CD4-positive, alpha-beta T cell treated with Interleukin-2 at 100 ng/mL for 4 hours (primary cell): ENCODE results near the gene TBK1.

Source experiments
- DNase-seq: peaks from one replicate; pipeline ENCODE4 v3.0.0-alpha.2; 2020; ENCODE audit warnings: low spot score

Gene TBK1

DNA sequence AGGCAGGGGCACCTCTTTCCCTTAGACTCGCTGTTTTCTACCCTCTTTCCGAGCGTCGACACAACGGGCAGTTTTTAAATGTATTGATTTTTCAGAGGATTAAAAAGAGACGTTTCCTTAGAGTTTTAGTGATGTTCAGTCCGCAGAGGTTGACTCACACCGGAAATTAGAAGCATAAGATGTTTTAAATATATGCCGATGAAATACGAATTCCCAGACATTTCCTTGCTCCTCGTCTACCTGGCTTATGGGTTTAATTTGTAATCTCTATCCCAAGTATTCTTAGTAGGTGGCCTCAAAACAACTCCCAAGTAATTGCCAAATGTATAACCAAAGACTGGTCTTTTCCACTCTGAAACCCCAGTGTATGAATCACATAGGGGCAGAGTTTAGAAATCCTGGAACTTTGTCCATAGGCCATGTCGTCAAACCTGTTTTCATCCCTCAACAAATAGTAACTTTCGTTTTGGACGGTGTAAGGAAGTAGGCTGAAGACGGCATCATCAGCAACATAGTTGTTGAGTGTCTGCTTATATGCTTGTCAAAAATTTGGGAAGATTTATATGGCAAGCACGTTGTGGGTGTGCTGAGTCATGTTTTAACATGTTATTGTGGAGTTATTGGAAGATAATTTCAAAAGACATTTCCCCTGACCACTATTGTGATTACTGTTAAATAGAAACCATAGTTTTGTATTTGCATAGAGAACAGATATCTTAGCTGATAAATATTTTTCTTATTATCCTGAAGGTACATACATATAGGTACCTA, 824 bp downstream of the TBK1 start:
- DNase-seq: peak; percentile 31

DNA sequence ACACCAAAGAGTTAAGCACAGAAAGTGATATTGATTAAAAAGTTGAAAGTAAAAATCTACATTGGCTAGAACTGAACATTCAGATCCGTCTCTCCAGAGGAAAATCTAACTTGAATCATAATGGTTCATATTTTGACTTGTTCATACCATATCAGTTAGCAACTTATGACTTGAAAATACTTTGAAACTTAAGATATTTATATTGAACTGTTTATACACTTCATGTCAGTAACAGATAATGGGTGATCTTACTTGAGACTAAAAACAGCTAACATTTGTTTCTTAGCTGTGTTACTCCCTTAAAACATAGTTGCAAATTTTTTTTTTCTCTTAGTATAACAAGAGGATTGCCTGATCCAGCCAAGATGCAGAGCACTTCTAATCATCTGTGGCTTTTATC, 3.6 kb downstream of the TBK1 start:
- DNase-seq: no peak

DNA sequence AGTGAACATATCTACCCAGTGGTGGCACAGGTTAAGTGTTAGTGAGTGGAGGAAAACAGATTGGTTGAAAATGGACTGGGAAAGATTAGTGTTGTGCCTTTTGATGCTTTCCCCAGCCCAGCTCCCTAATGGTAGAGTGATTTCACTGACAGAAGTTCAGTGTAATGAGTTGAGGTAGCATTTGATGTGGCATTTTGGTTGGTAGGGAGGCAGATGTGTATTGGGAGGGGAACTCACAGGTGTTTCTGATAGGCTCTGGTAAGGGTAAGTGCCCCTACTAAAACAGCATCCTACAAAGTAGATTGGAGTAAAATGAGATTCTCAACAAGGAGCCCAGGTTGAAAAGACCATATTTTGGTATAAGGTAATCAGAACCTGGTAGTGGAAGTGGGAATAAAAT, 4.2 kb downstream of the TBK1 start:
- no peak for DNase-seq

DNA sequence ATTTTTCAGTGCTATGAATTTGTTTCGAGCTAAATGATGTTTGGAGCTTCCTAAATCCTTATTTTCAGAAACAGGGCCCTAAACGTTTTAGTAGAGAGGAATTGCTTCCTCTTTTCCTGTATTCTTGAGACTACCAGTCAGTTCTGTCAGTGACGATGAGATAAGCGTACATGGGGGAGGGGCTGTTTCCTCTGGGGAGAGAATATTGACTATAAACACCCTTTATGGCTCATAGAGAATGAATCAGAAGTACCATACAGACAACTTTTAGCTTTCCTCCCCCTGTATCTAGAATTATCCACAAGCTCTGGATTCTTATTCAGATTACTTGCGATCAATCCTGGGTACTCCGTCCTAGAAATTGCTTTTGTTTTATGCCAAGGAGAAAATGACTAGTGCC, 5.1 kb downstream of the TBK1 start:
- peak; percentile 63 for DNase-seq

DNA sequence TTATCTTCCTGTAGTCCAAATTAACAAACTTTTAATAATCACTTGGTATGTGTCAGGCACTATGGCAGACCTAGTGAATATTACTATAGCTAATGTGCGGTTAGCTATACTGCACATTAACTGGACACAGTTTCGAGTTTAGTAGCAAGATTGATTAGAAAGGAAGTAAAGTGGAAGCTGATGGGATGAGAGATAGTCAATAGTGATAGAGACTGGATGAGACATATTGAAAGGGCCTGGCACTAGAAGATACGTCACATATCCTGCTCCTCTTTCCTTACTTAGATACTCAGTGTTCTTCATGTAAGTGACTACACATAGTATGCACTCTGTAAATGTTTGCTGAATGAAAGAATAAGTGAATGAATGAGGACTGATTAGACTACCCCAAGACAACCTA, 5.5 kb downstream of the TBK1 start:
- DNase-seq: no peak

DNA sequence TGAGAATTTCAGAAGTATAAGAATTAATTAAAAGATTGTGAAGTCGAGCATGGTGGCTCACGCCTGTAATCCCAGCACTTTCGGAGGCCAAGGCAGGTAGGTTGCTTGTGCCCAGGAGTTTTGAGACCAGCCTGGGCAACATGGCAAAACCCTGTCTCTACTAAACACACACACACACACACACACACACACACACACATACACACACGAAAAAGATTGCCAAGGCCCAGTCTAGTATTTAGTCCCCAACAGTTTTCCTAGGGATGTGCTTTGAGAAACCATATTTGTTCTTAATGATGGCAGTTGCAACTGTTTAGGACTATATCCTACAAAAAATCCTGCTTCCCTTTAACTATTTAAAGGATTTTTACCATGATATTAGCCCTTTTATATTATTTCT, 6.0 kb downstream of the TBK1 start:
- no peak for DNase-seq

DNA sequence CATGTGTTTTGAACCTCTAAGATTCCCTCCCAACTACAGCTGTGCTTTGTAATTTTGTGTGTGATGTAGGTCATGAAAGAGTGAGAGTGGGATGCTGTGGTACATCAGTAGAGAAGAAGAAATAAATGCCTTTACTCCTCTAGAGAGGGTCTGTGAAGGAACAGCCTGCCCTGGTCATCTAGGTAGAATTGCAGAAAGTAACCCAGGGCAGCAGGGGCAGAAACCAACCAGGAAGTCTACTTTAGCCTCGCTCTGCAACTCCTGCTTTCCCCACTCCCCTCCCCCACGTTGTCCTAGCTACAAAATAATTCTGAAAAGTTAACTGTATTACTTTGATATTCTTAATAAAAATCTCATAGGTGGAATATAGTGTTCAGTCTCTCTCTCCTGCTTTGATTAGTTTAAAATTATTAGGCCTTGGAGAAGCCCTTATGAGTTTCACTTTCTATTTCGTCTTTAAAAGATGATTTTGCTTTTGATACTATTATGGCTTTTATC, 7.5 kb downstream of the TBK1 start:
- no peak for DNase-seq

DNA sequence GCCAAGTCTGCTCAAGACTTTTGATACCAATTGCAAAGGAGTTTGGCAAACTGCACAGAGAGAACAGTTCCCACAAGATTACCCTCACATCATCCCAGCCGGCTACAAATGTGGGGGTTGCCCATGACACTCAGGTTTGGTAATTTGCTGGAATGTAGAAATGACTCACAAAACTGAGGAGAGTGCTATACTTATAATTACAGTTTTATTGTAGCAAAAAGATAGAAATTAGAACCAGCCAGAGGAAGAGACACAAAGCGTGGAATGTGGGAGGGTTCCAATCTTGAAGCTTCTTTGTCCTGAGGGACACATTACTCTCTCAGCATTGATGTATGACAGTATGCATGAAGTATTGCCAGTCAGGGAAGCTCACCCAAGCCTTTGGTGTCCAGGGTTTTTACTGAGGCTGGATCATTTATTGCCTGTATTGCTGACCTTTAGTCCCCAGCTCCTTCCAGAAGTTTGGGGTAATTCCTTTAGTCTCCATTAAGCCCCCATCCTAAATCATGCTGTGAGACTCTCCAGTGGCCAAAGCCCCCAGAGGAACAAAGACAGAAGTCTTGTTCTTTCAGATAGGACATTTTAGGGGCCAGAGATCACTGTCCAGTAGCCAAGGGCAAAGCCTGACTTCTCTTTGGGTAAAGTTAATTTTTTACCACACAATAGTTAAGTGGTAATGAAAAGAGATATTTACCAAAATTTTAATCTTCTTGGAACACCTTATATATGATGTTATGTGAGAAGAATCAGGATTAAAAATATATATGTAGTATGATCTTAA, 9.9 kb downstream of the TBK1 start:
- DNase-seq: no peak

DNA sequence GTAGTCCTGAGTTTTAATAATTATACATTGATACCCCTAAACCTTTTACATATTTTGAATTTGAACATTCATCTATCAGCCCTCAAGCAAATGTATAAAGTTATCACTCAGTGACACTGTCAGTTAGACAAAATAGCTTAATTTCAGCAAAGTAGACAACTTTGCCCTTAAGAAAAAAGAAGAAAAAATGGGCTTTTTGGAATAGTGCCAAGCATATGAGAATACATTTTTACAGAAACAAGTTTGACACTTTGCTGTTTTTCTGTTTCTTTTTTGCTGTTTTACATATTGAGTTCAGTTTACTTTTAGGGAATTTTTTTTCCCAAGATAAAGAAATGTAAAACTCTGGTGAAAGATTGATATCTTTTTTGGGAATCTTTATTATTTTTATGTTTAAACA, 14.3 kb downstream of the TBK1 start:
- DNase-seq: no peak

DNA sequence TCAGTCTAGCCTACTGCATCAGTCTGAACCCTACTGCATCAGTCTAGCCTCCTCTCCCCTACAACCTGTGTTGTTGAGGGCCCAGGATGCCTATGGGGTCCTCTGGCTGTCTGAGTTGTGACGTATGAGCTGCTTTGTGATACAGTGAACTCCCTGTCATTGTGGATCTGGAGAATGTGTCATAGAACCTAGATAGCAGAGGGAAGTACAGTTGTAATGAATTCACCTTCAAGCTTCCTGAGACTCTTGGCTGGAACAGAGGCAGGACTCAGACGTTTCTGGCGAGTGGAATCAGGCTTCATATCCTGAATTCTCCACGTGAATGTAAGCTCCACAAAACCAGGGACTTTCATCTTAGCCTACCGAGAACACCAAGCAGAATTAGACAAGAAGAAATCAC, 17.0 kb downstream of the TBK1 start:
- DNase-seq: no peak

DNA sequence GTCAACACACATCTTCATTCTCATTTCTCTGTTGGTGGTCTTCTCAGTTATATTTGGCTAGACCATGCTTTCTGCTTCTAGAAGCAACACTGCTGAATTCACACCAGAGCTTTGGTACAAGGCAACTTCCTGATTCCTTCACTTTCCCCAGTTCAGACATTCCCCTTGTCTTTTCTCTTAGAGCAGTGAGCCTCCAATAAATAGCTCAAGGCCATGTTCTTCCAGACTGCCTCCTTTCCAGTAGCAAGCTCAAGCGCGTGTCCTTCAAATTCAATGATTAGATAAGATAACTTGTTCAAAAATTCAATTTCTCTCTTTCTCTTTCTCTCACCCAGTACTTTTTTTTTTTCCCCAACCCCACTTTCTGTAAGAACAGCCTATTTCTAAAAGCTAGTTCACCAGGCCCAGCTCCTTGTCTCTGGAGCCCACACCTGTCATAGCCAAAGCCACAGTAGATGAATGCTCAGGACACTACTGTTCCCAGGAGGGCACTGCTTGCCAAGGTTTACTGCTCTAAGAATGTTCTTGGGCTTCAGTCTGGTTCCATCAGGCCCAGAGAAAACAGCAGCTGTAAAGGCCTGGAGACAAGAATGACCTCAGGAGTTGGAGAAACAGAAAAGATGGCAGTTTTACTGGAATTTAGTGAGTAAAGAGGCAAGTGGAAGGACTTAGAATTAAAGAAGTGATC, 17.7 kb downstream of the TBK1 start:
- no peak for DNase-seq

DNA sequence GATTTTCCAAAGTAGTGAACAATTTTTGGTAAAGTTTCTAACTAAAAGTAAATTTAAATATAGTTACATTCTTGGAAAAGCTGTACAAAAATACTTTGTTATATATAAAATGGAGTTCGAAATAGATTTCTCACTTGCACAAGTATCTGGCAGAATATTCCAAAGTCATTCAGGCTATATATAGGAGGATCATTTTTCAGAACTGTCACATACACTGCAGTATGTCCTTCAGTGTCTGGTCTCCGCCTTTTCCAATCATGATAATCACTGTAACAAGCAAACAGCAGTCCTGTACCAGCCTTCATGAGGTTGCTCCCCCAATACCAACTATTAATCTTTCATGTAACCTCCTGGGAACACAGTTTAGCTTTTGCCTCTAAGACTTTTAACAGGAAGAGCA, 18.6 kb downstream of the TBK1 start:
- DNase-seq: no peak

DNA sequence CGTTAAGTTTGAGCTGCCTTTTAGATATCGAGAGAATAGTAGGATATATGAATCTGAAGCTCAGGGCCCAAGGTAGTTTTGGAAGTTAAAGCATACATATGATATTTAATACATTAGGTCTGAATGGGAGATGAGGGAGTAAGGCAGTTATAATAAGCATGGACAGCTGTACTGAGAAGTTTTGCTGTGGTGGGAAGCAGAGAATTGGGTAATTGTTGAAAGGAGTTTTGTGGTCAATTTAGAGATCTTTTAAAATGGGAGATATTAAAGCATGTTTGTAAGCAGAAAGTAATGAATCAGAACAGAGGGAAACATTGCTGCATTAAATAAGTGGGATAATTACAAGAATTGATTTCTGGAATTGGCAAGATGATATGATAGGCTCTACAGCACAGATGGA, 21.3 kb downstream of the TBK1 start:
- DNase-seq: no peak

DNA sequence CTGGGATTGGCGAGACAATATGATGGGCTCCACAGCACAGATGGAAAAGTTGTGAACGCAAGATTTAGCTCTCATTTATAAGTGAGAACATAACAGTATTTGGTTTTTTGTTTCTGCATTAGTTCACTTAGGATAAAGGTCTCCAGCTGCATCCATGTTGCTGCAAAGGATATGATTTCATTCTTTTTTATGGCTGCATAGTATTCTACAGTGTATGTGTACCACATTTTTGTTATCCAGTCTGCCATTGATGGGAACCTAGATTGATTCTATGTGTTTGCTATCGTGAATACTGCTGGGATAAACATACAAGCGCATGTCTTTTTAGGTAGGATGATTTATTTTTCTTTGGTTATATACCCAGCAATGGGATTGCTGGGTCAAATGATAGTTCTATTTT, 23.6 kb downstream of the TBK1 start:
- DNase-seq: no peak

DNA sequence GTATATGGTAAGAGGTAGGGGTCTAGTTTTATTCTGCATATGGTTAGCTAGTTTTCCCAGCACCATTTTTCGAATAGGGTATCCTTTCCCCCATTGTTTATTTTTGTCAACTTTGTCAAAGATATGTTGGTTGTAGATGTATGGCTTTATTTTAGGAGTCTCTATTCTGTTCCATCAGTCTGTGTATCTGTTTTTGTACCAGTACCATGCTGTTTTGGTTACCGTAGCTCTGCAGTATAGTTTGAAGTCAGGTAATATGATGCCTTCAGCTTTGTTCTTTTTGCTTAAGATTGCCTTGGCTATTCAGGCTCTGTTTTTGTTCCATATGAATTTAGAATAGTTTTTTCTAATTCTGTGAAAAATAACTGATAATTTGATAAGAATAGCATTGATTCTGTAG, 24.9 kb downstream of the TBK1 start:
- DNase-seq: no peak

DNA sequence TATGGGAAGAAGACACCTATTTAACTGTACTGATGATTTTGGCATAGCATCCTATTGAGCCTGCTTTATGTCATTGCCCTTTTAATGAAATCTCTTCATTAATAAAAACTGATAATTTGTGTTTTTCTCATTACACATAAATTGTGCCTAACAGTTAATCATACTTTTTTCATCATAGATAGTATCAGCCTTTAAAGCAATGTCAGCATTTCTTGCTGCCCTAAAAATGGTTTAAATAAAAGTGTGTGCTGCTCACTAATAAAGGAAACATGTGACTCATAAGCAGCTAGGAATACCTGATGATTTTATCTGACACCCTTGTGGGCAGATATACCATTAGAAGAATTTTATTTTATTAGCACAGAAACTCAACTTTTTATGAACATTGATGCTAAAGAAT, 26.7 kb downstream of the TBK1 start:
- no peak for DNase-seq

DNA sequence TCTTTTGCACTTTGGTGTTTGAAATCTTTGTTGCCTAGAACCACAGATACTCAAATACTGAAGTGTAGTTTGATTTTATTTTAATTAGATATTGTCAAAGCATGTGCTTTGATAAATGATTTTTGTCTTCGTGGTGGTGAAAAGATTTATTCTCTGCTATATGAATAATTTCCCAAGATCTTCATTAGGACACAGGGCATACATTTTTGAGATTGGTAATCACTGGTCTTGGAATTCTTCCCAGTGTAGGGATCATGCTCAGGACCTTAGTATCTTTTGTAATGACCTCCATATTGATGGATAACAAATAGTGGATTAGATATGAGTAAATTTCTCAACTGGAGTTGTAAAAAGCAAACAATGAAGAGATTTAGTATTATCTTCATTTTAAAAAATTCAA, 28.2 kb downstream of the TBK1 start:
- DNase-seq: no peak

DNA sequence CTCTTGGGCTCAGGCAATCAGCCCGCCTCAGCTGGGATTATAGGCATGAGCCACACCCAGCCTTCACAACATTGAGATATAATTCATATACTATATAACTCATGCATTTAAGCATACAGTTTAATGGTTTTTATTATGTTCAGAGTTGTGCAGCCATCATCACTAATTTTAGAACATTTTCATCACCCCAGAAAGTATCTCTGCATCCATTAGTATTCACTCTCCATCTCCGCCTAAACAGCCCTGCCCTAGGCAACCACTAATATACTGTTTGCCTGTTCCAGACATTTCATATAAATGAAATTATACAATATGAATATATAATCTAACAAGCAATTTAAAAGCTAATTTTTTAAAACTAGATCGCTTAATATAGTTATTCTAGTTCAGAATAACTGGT, 34.7 kb downstream of the TBK1 start:
- DNase-seq: no peak

DNA sequence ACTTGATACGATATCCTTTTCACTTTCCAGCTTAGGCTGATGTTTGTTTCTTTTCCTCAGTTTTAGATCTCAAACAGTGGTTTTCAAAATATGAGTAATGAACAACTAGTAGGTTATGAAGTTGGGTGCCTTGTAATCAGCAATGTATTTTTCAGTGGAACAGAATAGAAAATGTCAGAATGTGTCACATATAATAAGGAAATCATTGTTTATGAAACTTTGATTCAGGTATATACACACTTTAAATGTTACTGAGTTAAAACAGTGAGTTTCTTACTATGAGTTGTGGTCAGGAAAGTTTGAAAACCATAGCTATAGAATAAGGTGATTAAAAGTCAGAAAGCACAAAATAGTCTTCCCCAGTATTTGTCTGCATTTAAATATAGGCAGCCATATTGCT, 39.8 kb downstream of the TBK1 start:
- no peak for DNase-seq

DNA sequence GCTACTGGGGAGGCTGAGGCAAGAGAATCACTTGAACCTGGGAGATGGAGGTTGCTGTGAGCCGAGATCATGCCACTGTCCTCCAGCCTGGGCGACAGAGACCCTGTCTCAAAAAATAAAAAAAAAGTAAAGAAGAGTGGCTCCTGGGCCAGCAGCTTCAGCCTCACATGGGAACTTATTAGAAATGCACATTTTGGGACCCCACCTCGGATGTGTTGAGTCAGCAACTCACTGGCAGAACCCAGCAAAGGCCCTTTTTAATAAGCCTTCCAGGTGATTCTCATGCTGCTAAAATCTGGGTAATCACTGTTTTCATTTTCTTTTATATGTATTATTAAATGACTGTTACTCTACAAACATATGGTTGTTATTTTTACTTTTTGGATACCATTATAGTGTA, 41.6 kb downstream of the TBK1 start:
- DNase-seq: no peak

DNA sequence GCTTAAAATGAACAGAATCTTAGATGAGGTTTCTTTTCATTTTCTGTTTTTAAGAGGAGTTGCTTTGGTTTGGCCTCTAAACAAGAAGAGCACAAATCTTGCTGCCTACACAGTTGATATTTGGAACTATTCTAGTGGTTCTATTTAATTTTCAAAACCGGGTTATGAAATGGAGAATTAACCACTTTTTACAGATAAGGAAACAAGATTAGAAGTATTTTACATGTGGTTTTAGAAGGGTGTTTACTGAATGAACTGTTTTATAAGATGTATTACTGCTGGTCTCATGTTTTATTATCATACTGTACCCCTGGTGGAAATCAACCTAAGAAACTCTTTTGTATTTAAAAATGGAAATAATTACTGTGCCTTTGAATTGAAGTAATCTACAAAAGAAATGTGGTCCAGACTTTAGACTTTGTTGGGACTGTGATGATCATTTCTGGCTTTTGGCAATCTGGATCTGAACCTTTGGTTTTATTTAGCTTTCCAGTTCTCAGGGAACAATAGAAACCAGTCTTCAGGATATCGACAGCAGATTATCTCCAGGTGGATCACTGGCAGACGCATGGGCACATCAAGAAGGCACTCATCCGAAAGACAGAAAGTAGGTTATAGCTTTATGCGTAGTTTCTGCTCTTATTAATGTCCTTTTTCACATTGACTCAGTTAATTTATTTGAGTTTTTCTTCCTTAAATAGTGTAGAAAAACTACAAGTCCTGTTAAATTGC, 43.2 kb downstream of the TBK1 start:
- no peak for DNase-seq

DNA sequence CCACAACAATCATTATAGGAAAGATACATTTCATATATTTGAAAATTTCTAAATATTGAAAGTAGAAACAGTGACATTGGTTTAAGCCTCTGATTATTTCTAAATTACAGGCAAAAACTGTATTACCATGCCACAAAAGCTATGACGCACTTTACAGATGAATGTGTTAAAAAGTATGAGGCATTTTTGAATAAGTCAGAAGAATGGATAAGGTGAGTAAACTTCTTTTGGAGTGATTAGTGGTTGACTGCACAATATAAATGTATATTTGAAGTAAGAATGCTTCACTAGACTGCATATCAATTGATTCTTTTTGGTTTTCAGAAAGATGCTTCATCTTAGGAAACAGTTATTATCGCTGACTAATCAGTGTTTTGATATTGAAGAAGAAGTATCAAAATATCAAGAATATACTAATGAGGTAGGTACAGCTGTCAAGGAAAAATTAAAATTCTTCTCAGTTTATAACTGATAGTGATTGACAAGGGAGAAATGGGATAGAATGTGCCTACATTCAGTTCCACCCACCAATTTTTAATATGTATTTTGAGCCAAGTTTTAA, 45.0 kb downstream of the TBK1 start:
- no peak for DNase-seq
